HG03280 (cell line): ENCODE measurements around the gene TSHZ1.

Experiments
- ATAC-seq: cut with Tn5 transposase; IDR thresholded peaks from one replicate; pipeline ENCODE4 v1.9.1; 2021; ENCODE audit warnings: mild to moderate bottlenecking, moderate library complexity; ENCODE audit not compliant: unreplicated experiment

Gene TSHZ1

DNA sequence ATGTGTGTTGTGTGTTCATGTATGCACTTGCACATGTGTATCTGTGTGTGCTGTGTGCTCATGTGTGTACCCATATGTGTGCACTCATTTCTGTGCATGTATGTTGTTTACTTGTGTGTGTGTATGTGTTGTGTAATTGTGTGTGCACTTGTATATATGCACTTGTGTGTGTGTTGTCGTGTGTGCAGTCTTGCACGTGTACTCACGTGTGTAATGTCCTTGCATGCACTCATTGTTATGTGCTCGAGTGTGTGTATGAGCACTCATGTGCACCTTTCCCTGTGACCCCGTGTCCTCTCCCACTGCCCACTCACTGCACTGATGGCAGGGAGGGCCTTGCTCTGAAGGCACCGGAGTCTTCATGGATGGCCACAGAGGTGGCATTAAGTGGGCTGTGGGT is 124.9 kb downstream of the TSHZ1 start:
- ATAC-seq = no peak

DNA sequence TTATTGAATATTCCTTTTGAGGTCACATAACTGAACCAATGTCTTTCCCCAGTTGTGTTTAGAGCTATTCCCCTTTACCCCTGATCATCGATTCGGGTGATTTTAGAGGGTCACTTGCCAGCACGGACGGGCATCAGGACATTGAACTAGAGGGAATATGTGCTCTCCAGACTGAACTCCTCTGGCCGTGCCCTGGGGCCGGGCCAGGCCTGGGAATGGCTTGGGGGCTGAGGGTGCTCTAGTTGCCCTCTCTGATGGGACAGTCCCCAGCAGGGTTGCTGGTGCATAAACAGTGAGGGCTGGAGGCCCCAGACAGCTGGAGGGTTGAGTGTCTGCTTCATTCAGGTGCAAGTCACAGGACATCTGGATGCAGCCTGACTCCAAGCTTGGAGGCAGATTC is 126.2 kb downstream of the TSHZ1 start:
- no peak for ATAC-seq

DNA sequence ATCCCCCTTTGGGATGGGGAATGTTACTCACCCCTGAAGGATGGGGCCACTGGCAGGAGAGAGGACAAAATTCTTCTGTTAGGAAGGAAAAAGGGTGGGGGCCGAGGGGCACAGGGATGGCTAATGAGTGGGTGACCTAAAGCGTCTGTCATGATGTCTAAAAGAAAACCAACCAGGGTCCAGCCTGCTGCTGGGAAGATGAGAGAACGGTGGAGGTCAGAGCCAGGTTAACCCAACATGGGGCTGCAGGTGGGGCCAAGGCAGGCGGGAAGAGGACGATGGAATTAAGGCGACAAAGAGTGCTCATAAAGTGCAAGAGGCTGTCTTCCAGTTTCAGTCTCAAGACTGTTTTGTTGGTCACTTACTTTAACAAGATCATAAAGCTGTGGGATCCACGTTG is 126.8 kb downstream of the TSHZ1 start:
- no peak for ATAC-seq

DNA sequence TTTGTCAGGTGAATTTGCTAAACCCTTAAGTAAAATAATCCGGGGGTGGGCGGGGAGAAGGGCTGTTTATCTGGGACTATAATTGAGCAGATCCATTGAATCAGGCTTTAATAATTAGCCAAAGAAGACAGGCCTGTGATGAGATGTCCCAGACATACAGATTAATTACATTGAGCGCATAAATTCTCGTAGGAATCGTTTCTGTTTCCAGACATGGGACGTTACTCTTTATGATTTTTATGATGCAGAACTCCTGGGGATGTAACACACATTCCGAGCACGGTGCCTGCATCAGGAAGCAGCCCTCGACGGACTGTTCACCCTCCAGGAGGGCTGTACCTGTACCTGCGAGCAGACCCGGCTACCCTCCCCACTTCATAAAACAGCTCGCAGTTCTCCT is 128.0 kb downstream of the TSHZ1 start:
- no peak for ATAC-seq
